OCI-LY3 (cell line): ENCODE measurements around the gene OMA1.

Experiments used
- CTCF ChIP-seq: fragments of 200-600, 300-600 bp; sonication (generic); IDR thresholded peaks from 2 replicates; pipeline ENCODE4 v1.5.1; 2014; ENCODE audit warnings: antibody characterized with exemption, low read length, low read depth
- EZH2phosphoT487 ChIP-seq: fragments of 200-600 bp; shearing (Covaris generic); IDR thresholded peaks from 2 replicates; pipeline ENCODE4 v1.6.1; 2018; ENCODE audit warnings: antibody characterized with exemption, mixed run types, low read depth

GRCh38 chr1:58481962-58482361 lies 64.6 kb downstream of the OMA1 start:
- no peak for TF ChIP-seq CTCF
- no peak for TF ChIP-seq EZH2phosphoT487
